HTR-8/SVneo (cell line): ENCODE data around the gene TFPI.
A peak's percentile ranks its signal among the peaks of the same experiment; 100 is the strongest.
"Not testable (repeated sequence)": the region's sequence is repeated elsewhere in the genome, so short reads cannot be mapped to it uniquely, and the experiment has no call there.

Experiments
- DNase-seq: peaks from one replicate; pipeline ENCODE4 v3.0.0; 2011; ENCODE audit warnings: low spot score, mixed read lengths; ENCODE audit not compliant: insufficient read length
- FAIRE-seq: peaks from 2 replicates; lab custom pipeline; 2011; peaks lifted over from hg19 to GRCh38; lab: Jason Lieb, UNC

The TFPI gene

GRCh38 chr2:187556493-187556892, 2.3 kb upstream of the TFPI start:
- not testable (repeated sequence) for FAIRE-seq

GRCh38 chr2:187554704-187555082, 458 bp upstream of the TFPI start:
- FAIRE-seq: no peak

More at GRCh38 chr2:187556493-187556892, 2.3 kb upstream of the TFPI start:
- not testable (repeated sequence) for DNase-seq

DNA sequence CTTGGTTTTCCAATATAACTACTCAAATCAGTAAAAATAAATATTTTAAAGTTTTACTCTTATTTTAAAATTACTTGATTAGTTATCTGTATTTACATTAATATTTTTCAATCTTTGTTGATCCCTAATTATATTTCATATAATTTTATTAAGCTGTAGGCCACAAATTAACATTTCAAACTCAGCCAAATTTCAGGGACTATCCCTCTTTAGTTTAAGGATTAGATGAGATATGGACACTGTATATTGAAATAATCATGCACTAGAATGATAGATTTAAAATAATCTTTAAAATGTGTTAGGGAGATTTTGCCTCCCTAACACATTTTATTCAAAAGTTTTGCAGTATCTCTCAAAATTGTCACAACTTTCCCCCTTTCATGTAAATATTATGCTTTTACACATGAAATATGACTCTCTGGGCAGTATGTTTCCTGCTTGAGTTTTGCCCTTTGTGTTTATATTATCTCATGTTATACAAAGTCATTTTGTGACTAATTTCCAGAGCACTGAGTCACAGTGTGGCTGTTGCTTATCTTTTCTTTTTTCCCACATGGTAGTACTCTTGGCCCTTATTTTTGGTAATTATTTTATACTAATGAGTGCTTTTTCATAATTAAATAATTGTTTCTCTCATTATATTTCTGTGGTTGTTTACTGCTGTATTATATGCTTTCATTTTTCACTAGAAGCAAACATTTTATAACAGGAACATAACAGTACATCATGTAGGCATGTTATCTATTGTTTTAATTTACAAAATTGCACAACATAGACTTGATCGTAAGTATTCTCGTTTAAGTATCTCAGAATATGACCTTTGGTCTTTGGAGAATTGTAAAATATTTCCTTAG, 1.2 kb downstream of the TFPI start:
- DNase-seq (no peak), FAIRE-seq (no peak)

More at GRCh38 chr2:187554704-187555082, 458 bp upstream of the TFPI start:
- no peak for DNase-seq

GRCh38 chr2:187552381-187552780, 1.9 kb downstream of the TFPI start:
- no peak for DNase-seq

GRCh38 chr2:187550857-187551256, 3.4 kb downstream of the TFPI start:
- DNase-seq (no peak), FAIRE-seq (no peak)

More at GRCh38 chr2:187552381-187552780, 1.9 kb downstream of the TFPI start:
- FAIRE-seq: no peak

DNA sequence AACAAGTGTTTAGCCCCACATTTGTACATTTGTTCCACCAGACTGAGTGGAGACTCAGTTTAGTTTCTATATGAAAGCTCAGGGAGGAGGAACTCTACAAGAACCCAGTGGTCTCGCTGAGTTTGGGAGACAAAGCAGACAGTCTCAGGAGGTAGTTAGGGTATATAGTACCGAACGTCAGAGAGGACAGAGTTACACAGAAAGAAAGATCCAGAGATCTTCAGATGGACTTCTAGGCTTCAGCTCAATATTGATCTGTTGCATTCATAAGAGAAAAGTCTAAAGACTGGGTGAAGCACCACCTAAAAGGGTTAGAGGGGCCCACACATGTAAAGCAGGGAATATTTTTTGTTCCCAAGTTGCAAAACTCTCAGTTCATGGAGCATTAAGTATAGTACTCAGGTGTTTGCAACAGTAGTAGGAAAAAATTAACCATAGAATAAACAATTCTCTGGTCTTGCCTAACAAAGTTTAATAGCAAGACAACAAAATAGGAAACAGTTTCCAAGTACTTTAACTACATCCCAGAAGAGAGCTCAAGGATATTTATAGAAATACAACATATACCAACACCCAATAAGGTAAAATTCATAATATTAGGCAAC, 4.2 kb downstream of the TFPI start:
- FAIRE-seq (no peak), DNase-seq (no peak)

DNA sequence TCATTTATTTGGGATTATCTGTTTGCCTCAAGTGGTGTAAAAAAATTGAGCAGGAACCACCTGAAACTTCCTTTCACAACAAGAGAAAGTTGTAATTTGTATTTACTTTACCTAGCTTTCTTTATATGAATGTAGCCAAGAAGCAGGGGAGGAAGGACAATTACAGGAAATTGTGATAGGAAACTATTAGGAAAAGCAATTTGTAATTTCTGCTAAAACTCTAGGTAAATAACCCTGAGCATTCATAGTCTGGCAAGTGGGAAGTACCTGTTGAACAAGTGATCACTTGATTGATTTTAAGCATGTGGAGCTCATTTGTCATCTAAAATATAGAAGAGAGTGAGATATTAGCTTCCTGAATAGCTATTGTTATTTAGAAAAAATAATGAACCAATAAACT, 5.0 kb downstream of the TFPI start:
- FAIRE-seq (no peak), DNase-seq (no peak)

DNA sequence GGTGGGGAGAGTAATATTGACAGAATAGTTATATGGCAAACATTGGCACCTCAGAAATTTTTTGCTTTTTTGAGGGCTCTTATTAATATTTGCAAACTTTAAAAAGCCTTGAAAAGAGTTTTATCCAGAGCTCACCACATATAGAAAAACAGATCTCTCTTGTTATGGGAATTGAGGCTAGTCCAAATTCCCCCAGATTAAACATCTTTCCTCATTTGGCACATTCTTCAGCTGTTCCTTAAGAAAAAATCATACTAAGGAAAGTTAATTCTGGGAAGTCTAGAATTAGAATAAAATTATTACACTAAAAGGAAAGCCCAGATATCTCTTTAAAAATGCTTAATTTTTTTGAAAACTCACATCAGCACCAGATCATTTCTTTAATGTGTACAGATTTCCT, 5.6 kb downstream of the TFPI start:
- no peak for FAIRE-seq
- DNase-seq: no peak

GRCh38 chr2:187547353-187547979, 6.8 kb downstream of the TFPI start:
- peak; percentile 84 for FAIRE-seq
- peak; percentile 69 for DNase-seq

DNA sequence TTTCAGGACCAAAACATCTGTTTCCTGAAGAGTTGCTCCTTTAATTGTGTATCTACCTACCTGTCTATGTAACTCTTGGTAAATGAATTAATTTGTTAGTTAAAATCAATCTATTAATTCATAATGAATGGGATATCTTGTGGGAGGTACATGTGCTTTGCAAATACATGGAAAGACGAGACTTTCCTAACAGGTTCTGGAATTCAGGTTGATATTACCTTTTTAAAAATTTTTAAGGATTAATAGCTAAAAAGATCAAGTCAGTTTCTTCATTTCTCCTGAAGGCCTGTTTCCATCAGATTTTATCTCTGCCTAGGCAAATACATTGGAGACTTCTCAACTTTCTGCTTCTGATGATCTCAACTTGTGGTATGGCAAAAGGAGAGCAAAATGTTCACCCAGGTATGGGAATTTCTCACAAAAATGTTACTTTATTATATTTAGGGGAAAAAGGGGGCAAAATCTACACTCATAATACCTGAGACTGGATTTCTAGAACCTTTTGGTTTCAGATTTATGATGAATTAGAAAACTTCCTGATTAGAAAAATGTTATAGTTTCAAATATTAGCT, 7.4 kb downstream of the TFPI start:
- DNase-seq (no peak), FAIRE-seq (no peak)

GRCh38 chr2:187545238-187545751, 8.9 kb downstream of the TFPI start:
- DNase-seq (no peak), FAIRE-seq (no peak)

DNA sequence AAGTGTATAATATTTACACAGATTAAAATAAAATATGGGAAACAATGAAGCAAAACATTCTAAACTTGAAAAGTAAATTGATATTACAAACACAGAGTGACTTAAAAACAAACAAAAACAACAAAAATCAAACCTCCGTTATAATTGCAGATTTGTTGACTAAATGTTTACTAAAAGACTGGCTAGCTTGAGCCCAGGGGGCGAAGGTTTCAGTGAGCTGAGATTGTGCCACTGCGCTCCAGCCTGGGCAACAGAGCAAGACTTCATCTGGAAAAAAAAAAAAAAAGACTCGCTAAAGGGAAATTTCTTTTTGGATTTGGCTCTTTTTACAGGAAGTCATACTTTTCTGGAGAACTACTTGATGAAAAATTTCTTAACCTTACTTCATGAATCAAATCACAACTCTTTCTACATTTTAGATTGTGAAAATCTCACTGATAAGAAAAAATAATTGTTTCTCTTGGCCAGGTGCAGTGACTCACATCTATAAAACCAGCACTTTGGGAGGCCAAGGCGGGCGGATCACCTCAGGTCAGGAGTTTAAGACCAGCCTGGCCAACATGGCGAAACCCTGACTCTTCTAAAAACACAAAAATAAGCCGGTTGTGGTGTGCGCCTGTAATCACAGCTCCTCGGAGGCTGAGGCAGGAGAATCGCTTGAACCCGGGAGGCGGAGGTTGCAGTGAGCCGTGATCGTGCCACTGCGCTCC, 9.7 kb downstream of the TFPI start:
- FAIRE-seq: no peak
- no peak for DNase-seq

- DNase-seq: no peak
Measured at GRCh38 chr2:187543488-187543887, 10.7 kb downstream of the TFPI start.

GRCh38 chr2:187542123-187542522, 12.1 kb downstream of the TFPI start:
- no peak for FAIRE-seq
- no peak for DNase-seq

More at GRCh38 chr2:187543488-187543887, 10.7 kb downstream of the TFPI start:
- FAIRE-seq: no peak

- FAIRE-seq: peak; percentile 52
- DNase-seq: peak; percentile 45
Measured at GRCh38 chr2:187541086-187542085, 12.8 kb downstream of the TFPI start.

DNA sequence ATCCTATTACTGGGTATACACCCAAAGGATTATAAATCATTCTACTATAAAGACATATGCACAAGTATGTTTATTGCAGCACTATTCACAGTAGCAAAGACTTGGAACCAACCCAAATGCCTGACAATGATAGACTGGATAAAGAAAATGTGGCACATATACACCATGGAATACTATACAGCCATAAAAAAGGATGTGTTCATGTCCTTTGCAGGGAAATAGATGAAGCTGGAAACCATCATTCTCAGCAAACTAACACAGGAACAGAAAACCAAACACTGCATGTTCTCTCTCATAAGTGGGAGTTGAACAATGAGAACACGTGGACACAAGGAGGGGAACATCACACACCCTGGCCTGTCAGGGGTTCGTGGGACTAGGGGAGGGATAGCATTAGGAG, 16.0 kb downstream of the TFPI start:
- not testable (repeated sequence) for FAIRE-seq

DNA sequence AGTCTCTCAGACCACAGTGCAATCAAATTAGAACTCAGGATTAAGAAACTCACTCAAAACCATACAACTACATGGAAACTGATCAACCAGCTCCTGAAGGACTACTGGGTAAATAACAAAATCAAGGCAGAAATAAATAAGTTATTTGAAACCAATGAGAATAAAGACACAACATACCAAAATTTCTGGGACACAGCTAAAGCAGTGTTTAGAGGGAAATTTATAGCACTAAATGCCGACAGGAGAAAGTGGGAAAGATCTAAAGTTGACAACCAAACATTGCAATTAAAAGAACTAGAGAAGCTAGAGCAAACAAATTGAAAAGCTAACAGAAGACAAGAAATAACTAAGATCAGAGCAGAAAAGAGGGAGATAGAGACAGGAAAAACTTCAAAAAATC, 18.9 kb downstream of the TFPI start:
- FAIRE-seq, DNase-seq: not testable (repeated sequence)

More for the DNA sequence above, 16.0 kb downstream of the TFPI start:
- not testable (repeated sequence) for DNase-seq

GRCh38 chr2:187532333-187533120, 21.7 kb downstream of the TFPI start:
- no peak for FAIRE-seq
- DNase-seq: no peak
